Panc1 (cell line): ENCODE measurements around the gene CCDC192. TPM values are rescaled to one million over a fixed set of nuclear protein-coding genes. Genes with fewer than 3 reads are reported as not detected.

ENCODE experiments used
- ATAC-seq: fragments of 200-7000 bp; cut with Tn5 transposase; 2 replicates; pipeline ENCODE4 v1.9.1; 2020; ENCODE audit warnings: mild to moderate bottlenecking, moderate library complexity
- BruUV-seq: library from RNA; stranded (reverse); fragments of 400-500 nt; replicated peaks from 2 replicates; lab custom pipeline; 2021; lab: Mats Ljungman, UMichigan
- CTCF ChIA-PET: fragments of 300-600 bp; sonication (Branson Sonifier 250); formaldehyde crosslinking; loops from one replicate; lab custom pipeline; 2022; ENCODE audit warnings: antibody characterized with exemption; lab: Charles Lee
- POLR2A ChIA-PET: fragments of 300-600 bp; sonication (Branson Sonifier 250); formaldehyde crosslinking; loops from one replicate; lab custom pipeline; 2022; ENCODE audit warnings: antibody characterized with exemption; lab: Charles Lee
- DNase-seq: peaks from one replicate; pipeline ENCODE4 v3.0.0-alpha.2; 2010; ENCODE audit warnings: low read depth, low spot score
- H3K27ac ChIP-seq: 2 replicates; pipeline ENCODE4 v1.5.1; 2011; ENCODE audit warnings: mild to moderate bottlenecking, low read length, inconsistent platforms
- H3K27me3 ChIP-seq: fragments of 200-500 bp; sonication (Bioruptor generic); 2 replicates; pipeline ENCODE4 v1.6.0; 2014; ENCODE audit warnings: low read length, inconsistent platforms; ENCODE audit not compliant: control insufficient read depth, insufficient read depth
- H3K36me3 ChIP-seq: fragments of 200-500 bp; sonication (Bioruptor generic); 2 replicates; pipeline ENCODE4 v1.5.1; 2014; ENCODE audit warnings: inconsistent platforms, mild to moderate bottlenecking, low read length, moderate library complexity; ENCODE audit not compliant: control insufficient read depth, insufficient read depth
- H3K4me1 ChIP-seq: 2 replicates; pipeline ENCODE4 v1.5.1; 2011; ENCODE audit warnings: inconsistent platforms, mild to moderate bottlenecking, low read length, moderate library complexity; ENCODE audit not compliant: control insufficient read depth, insufficient read depth
- H3K4me3 ChIP-seq, 2 experiments: 2 replicates each; pipeline ENCODE4 v1.5.1; 2011 to 2012; ENCODE audit warnings: low read depth in 2 of 2, low read length in 2 of 2, mild to moderate bottlenecking in 2 of 2, inconsistent platforms in 1 of 2, moderate library complexity in 1 of 2
- H3K9me3 ChIP-seq: fragments of 200-500 bp; sonication (Bioruptor generic); 2 replicates; pipeline ENCODE4 v1.5.1; 2014; ENCODE audit warnings: low read depth, mild to moderate bottlenecking, inconsistent platforms, low read length, moderate library complexity; ENCODE audit not compliant: control insufficient read depth, insufficient read depth
- POLR2AphosphoS5 ChIP-seq: IDR thresholded peaks from 2 replicates; pipeline ENCODE4 v1.6.1; 2012; ENCODE audit warnings: mild to moderate bottlenecking, low read depth, low read length, moderate library complexity
- SIN3A ChIP-seq: IDR thresholded peaks from 2 replicates; pipeline ENCODE4 v1.6.1; 2012; ENCODE audit warnings: low read depth, mild to moderate bottlenecking, low read length, moderate library complexity, borderline replicate concordance; ENCODE audit not compliant: insufficient read depth
- TCF7L2 ChIP-seq: IDR thresholded peaks from 2 replicates; pipeline ENCODE4 v1.6.1; 2011; ENCODE audit warnings: mild to moderate bottlenecking, low read depth, low read length, inconsistent platforms
- in situ Hi-C: cut with HindIII; loops from 2 replicates; pipeline ENCODE4 v1.10.0; 2016; ENCODE audit warnings: low sequenced_read_pairs, low pct_unique_long_range_greater_than_20kb
- intact Hi-C: fragments of 100-400 bp; cut with micrococcal nuclease; formaldehyde crosslinking; loops from one replicate; pipeline ENCODE4 v1.10.0; 2022; ENCODE audit not compliant: unreplicated experiment
- total RNA-seq: library from RNA; stranded (reverse); gene quantifications from one replicate; pipeline ENCODE4 v1.2.1, GENCODE V29; 2021; ENCODE audit not compliant: unreplicated experiment
- TF ChIP-seq, protein P1 (sequence below): fragments of 450-650 bp; IDR thresholded peaks from 2 replicates; pipeline ENCODE4 v1.5.1; 2017; ENCODE audit warnings: mild to moderate bottlenecking
- TF ChIP-seq, protein P2 (sequence below), 2 experiments: IDR thresholded peaks; 2 replicates each; pipeline ENCODE4 v1.6.1; 2011 to 2012; ENCODE audit warnings: low read depth in 2 of 2, control low read depth in 1 of 2, low read length in 1 of 2, mild to moderate bottlenecking in 1 of 2, moderate library complexity in 1 of 2; ENCODE audit not compliant: insufficient read depth in 1 of 2

CCDC192 gene
- total RNA-seq, 1 experiment from 2014 or later: not detected

DNA sequence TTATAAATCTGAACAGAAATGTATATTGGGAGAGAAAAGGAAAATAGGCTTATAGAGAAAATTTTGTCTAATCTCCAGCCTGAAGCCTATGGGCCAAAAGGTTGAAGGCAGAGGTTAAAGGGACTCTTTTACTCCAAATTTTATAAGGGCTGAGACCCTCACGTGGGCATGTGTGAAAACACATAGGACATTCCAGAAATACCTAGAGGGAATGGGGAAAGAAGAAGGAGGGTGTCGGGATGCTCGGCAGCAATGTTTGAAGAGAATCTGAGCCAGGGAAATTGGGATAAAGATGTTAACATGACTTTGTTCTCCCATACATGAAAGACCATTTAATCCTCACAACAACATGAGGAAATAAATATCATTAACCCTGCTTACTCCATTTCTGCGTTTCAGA, 278.3 kb downstream of the CCDC192 start:
- intact Hi-C loops (no loop called here), in situ Hi-C loops (no loop called here)
- no peak overlapping the region for H3K27ac ChIP-seq
- no peak for DNase-seq
- ATAC-seq: no peak
- TF ChIP-seq POLR2AphosphoS5 (no peak), SIN3A (no peak), TCF7L2 (no peak)
- TF ChIP-seq, protein P1, sequence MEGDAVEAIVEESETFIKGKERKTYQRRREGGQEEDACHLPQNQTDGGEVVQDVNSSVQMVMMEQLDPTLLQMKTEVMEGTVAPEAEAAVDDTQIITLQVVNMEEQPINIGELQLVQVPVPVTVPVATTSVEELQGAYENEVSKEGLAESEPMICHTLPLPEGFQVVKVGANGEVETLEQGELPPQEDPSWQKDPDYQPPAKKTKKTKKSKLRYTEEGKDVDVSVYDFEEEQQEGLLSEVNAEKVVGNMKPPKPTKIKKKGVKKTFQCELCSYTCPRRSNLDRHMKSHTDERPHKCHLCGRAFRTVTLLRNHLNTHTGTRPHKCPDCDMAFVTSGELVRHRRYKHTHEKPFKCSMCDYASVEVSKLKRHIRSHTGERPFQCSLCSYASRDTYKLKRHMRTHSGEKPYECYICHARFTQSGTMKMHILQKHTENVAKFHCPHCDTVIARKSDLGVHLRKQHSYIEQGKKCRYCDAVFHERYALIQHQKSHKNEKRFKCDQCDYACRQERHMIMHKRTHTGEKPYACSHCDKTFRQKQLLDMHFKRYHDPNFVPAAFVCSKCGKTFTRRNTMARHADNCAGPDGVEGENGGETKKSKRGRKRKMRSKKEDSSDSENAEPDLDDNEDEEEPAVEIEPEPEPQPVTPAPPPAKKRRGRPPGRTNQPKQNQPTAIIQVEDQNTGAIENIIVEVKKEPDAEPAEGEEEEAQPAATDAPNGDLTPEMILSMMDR: no peak
- TF ChIP-seq, protein P2, sequence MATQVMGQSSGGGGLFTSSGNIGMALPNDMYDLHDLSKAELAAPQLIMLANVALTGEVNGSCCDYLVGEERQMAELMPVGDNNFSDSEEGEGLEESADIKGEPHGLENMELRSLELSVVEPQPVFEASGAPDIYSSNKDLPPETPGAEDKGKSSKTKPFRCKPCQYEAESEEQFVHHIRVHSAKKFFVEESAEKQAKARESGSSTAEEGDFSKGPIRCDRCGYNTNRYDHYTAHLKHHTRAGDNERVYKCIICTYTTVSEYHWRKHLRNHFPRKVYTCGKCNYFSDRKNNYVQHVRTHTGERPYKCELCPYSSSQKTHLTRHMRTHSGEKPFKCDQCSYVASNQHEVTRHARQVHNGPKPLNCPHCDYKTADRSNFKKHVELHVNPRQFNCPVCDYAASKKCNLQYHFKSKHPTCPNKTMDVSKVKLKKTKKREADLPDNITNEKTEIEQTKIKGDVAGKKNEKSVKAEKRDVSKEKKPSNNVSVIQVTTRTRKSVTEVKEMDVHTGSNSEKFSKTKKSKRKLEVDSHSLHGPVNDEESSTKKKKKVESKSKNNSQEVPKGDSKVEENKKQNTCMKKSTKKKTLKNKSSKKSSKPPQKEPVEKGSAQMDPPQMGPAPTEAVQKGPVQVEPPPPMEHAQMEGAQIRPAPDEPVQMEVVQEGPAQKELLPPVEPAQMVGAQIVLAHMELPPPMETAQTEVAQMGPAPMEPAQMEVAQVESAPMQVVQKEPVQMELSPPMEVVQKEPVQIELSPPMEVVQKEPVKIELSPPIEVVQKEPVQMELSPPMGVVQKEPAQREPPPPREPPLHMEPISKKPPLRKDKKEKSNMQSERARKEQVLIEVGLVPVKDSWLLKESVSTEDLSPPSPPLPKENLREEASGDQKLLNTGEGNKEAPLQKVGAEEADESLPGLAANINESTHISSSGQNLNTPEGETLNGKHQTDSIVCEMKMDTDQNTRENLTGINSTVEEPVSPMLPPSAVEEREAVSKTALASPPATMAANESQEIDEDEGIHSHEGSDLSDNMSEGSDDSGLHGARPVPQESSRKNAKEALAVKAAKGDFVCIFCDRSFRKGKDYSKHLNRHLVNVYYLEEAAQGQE (IDR thresholded peaks at IDR 0.05; ENCODE audit: insufficient read depth in 1 of 2, low read depth in 2 of 2, low read length in 1 of 2): no peak
- no peaks in the 10 kb centered on the region for H3K9me3 ChIP-seq
- no TSS peak for BruUV-seq
- no peaks in the 10 kb centered on the region for H3K4me1 ChIP-seq
- ChIA-PET CTCF (no interaction called here), POLR2A (no interaction called here)
- H3K36me3 ChIP-seq: no peaks in the 10 kb centered on the region
- H3K27me3 ChIP-seq: no peaks in the 10 kb centered on the region
- no peak overlapping the region for H3K4me3 ChIP-seq

DNA sequence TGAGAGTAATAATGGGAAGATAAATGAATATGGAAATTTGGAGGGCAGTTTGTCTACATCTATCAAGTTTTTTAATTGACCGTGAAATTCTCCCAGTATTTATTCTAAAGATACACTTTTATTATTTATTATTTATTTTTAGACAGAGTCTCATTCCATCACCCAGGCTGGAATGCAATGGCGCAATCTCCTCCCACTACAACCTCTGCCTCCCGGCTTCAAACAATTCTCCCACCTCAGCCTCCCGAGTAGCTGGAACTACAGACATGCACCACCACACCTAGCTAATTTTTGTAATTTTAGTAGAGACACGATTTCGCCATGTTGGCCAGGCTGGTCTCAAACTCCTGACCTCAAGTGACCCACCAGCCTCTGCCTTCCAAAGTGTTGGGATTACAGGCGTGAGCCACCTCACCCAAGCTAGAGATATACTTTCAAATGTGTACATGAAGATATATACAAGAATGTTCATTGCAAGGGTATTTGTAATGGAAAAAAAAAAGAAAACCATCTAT, 282.7 kb downstream of the CCDC192 start:
- H3K4me3 ChIP-seq: no peak overlapping the region
- H3K9me3 ChIP-seq: no peaks in the 10 kb centered on the region
- H3K36me3 ChIP-seq: no peaks in the 10 kb centered on the region
- TF ChIP-seq SIN3A (no peak), TCF7L2 (no peak), POLR2AphosphoS5 (no peak)
- TF ChIP-seq, protein P1: no peak
- TF ChIP-seq, protein P2 (IDR thresholded peaks at IDR 0.05; ENCODE audit: insufficient read depth in 1 of 2, low read depth in 2 of 2, low read length in 1 of 2): no peak
- ChIA-PET CTCF (no interaction called here), POLR2A (no interaction called here)
- in situ Hi-C loops: no loop called here
- no peak for DNase-seq
- no peaks in the 10 kb centered on the region for H3K4me1 ChIP-seq
- intact Hi-C loops: no loop called here
- no TSS peak for BruUV-seq
- H3K27me3 ChIP-seq: no peaks in the 10 kb centered on the region
- H3K27ac ChIP-seq: no peak overlapping the region
- ATAC-seq: no peak
